ENCODE measurements around the gene VWA3A.

DNA sequence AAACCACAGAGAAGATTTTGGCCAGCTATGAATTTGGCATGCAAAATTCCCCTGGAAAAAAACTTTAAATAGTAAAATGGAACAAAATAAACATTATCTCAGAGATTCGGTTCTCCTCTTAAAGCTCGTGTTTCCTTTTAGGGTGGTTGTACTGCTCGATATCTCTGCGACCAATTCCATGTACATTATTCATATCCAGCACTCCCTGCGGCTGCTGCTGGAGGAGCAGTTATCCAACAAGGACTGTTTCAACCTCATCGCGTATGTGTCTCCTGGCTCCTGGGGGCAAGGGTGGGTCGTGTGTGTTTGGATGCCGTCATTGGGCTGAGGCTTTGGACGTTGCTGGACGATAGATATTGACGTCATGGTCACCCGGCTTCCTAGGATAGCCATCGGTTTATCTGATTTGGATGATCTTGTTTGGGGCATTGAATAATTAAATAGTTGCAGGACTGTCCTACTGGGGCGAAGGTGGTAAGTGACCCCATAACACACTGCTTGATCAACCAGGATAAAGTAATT lies 33.8 kb downstream of the VWA3A start:
- TF ChIP-seq, protein P1, sequence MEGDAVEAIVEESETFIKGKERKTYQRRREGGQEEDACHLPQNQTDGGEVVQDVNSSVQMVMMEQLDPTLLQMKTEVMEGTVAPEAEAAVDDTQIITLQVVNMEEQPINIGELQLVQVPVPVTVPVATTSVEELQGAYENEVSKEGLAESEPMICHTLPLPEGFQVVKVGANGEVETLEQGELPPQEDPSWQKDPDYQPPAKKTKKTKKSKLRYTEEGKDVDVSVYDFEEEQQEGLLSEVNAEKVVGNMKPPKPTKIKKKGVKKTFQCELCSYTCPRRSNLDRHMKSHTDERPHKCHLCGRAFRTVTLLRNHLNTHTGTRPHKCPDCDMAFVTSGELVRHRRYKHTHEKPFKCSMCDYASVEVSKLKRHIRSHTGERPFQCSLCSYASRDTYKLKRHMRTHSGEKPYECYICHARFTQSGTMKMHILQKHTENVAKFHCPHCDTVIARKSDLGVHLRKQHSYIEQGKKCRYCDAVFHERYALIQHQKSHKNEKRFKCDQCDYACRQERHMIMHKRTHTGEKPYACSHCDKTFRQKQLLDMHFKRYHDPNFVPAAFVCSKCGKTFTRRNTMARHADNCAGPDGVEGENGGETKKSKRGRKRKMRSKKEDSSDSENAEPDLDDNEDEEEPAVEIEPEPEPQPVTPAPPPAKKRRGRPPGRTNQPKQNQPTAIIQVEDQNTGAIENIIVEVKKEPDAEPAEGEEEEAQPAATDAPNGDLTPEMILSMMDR (IDR thresholded peaks at IDR 0.05; ENCODE audit: low read length): no peak
- no peak for TF ChIP-seq EZH2 (optimal IDR thresholded peaks at IDR 0.05; ENCODE audit: low read depth, low read length)

Measured in MM.1S (cell line).